ENCODE data around the gene ABLIM2.

The ABLIM2 gene

DNA sequence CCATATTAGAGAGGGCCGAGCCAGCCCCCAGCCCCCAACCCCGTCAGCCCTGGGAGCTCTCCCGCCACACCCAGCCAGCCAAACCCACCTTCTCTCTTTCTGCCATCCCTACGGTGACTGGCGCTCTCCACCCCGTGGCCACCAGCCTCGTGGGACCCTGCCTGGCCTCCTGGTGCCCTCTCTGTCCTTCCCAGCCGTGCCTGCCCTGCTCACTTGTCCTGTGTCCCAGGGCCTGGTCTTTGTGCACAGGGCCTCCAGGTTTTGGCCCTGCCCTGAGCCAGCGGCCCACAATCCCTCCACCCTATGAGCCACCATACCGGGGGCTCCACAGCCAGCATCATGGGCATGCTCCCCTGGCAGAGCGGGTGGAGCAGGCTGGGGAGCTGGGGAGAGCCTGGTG, 77.4 kb downstream of the ABLIM2 start:
- no peak for DNase-seq

DNA sequence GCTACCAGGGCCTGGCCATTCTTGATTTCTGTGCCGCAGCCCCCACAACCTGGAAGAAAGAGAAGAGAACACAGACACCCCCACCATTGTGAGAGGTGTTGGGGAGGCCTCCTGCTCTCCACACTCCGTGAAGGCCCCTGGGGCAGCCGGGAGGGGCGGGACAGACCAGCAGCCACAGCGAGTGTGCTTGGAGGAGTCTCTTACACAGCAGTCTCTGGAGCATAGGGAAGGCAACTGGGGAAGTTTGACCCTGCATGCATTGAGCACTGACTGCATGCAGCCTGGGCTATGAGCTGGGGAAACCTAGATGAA, 77.9 kb downstream of the ABLIM2 start:
- no peak for DNase-seq

DNA sequence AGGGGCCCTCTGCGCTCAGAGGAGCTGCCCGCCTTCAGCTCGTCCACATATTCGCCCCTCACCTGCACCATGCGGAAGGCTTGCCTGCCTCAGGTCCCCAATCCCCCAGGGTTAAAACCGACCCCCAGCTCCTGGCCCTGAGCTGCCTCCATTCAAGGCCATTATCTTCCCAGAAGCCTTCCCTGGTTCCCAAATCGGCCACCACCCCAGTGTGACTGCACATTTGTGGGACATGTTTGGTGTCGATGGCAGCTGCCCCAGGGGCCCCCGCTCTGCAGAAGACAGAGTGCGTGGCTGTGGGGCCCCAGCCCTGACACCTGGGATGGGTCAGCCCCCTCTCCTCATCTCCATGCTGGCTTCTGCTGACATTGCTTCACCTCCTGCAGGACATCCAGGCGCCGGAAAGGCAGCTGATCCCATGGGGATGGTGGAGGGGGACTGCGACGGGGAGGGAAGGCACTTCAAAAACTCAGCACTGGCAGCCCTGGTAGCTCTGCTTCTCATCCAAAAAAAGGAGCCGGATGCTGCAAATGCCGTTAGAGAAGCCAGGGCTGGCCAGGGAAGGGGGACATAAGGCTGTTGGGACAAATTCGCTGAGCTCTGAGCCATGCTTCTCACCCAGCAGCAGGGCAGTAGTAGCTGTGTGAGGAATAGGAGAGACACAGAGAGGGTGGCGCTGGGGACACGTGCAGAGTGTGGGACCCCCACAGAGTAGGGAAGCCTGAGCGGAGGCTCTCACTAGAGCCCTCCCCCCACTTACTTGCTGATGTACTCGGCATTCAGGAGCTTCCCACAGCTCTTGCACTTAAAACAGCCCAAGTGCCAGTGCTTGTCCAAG, 78.5 kb downstream of the ABLIM2 start:
- no peak for DNase-seq

DNA sequence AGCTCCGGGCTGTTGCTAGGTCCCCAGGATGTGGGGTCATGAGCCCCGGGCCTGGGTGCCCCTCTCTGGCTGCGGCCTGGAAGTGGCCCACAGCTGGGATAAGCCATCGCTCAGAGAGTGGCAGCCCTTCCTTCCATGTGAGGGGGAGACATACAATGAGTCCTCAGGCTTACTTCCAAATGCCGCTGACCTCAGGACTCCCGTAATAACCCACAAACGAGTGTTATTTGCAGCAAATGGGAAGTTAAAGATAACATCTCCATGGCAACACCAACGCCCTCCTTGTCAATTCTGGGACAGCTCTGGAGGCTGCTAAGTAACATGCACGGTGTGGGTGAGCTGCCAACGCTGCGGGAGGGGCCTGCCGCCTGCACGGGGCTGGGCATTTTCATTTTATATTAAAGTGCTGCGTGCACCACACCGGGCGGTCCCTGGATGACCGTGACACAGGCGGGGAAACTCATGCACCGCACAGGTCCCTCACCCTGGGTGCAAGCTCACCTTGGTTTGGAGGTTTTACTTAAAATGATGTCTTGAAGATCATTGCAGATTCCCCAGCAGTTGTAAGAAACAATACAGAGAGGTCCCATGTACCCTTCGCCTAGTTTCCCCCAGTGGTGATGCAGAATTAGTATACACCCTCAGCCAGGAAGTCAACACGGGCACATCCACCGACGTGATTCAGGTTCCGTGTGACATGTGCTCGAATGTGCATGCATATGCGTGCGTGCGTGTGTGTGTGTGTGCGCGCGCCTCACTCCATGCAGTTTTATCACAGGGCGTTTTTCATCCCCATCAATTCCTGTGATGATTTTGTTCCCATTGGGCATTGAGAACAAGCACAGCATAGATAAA, 79.4 kb downstream of the ABLIM2 start:
- DNase-seq = no peak

DNA sequence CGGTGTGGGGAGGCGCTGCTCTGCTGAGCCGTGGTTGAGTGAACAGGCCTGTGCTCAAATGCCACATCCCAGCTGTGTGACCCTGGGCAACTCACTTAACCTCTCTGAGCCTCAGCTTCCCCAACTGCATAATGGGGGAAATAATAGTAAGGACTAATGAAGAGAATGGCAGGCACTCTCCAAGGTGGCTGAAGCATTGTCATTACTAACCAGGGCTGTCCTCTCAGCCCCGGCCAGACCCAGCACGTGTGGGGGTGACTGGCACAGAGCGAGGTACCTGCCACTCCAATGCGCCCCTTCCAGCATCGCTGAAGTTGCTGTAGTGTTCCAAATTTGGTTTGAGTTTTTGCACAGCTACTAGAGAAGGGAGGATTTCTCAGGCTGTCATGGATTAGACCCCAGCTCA, 80.0 kb downstream of the ABLIM2 start:
- no peak for DNase-seq

DNA sequence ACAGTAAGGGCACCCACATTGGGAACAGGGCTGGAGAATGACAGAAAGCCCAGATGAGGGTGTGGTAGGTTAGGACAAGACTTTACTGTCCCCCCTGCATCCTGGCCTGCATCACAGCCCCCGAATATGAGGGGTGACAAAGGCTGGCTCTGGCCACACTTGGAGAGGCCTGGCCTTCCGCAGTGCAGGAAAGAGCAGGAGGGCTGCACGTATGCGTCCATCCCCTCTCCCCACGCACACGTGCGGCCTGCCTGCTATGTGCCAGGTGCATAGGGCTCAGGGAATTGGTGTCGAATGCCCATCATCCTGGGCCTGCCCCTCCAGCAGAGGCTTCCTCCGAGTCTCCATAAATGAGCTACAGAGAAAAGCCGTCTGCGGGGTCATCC, 80.5 kb downstream of the ABLIM2 start:
- DNase-seq = no peak

DNA sequence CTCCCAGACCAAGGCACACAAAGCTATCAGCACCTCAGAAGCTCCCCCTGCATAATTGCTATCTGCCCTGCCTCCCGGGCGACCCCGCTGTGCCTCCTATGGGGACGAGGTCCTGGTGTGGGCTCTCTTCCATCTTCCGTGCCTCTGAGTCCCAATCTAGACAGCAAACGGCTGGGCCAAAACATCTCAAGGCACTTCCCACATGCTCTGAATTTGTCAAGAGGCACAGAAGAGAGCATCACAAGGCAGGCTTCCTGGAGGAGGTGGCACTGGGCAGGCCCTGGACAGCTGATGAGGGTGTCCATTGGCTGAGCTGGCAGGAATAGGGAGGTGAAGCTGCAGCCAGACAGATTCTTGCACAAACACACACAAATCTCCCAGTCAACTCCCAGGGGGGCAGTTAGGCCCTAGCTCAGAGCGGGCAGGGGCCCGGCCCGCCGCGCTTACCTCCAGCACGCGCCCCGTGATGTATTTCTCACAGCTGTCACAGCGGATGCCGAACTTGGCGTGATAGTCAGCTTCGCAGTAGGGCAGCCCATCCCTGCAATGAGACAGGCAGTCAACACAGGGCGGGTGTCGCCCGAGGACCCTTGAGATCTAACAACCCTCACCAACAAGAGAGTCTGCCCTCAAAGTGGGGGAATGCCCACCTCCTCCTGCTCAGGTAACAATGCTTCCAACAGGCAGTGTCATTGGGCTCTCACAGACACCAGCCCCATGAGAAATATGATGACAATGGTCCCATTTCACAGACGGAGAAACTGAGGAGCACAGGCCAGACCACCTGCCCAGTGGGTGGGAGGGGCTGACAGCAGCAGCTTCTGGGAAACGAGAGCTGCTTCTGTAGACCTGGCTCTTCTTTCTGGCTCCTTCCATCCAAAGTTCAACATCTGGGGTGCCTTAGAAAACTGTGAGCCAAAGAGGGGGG, 81.2 kb downstream of the ABLIM2 start:
- DNase-seq = no peak

DNA sequence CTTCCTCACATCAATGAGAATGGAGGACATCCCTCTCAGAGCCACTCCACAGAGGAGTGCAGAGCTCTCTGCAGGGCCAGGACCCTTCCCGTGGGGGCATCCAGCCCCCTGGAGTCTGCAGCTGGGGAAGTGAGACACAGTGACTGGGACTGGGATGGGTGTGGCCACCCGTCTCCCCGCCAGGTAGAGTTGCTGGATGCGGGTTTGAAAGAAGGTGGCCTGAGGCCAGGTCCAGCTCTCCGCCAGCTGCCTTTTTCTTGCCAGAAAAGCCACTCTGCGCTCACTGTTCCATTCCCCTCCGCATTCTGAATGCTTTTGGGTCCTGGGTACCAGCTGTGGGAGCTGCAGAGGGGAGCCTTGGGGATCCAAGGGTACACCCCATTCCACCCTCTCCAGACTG, 82.6 kb downstream of the ABLIM2 start:
- DNase-seq = no peak

DNA sequence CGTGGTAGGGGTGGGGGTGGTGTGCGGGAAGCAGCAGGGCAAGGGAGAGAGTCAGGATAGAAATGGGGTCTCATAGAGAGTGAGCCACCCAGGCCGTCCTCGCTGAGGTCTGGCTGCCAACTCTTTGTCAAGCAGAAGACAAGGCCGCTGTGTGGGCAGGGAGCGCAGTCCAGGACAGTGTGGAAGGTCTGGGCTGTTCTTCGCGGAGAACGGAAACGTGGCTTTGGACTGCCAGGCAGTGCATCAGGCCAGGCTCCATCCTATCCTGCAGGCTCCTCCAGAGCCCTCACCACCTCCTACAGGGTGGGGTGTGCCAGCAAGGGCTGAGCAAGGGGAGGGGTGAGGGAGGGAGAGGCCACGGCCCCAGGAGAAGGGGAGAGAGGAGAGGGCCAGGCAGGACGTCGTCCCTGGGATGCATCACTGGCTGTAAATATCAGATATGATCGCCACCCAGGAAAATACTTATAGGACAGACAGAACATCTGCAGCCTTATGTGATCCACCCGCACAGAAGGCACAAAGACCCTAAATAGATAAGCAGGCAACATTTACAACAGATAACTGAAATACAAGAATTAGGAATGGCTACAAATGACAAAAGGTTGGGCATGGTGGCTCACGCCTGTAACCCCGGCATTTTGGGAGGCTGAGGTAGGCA, 85.3 kb downstream of the ABLIM2 start:
- no peak for DNase-seq

DNA sequence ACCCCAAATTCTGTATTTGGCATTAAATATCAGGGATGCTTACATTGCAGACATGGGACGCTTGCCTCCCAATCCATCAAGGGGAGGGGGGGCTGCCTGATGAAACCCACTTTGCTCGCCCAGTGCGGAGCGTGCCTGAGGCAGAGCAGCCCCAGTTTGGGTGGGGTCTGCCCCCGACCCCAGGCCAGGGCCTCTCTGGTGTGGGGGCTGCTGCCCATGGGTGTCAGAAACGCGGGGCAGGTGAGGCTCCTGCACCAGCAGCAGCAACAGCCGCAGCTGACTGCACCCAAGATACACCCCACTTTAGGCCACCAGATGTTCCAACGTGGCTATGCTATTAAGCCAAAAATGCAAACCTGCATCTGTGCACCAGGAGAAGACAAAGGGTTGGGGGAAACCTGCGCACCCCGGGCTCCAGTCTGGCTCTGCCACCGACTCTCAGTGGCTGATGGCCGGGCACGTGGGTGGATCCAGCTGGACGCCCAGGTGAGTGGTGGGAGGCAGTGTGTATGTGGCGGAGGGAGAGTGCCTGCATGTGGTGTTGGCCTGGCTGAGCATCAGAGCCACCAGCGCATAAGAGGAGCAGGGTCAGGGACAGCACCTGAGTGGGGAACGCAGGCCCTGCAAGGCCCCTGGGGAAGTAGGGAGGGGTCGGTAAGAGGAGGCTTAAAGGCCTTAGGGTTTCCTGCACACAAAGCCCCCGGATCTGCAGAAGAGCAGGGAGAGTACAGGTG, 86.2 kb downstream of the ABLIM2 start:
- no peak for DNase-seq

DNA sequence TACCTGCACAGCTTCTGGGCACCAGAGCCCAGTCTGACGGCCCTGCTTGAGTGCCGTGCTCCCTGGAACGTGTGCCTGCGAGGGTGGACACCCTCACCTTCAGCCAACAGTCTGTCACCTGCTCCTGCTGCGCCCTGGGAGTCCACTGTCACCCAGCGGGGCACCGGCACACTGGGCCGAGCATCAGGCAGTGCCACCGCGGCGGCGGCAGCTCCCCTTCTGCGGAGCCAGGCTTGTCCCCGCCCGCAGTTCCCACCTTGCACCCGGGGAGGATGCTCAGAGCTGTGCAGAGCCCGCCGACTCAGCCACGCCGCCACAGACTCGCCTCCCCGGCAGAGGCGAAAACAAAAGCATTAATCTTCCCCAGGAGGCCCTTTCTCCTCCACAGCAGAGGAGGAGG, 86.8 kb downstream of the ABLIM2 start:
- DNase-seq = no peak

DNA sequence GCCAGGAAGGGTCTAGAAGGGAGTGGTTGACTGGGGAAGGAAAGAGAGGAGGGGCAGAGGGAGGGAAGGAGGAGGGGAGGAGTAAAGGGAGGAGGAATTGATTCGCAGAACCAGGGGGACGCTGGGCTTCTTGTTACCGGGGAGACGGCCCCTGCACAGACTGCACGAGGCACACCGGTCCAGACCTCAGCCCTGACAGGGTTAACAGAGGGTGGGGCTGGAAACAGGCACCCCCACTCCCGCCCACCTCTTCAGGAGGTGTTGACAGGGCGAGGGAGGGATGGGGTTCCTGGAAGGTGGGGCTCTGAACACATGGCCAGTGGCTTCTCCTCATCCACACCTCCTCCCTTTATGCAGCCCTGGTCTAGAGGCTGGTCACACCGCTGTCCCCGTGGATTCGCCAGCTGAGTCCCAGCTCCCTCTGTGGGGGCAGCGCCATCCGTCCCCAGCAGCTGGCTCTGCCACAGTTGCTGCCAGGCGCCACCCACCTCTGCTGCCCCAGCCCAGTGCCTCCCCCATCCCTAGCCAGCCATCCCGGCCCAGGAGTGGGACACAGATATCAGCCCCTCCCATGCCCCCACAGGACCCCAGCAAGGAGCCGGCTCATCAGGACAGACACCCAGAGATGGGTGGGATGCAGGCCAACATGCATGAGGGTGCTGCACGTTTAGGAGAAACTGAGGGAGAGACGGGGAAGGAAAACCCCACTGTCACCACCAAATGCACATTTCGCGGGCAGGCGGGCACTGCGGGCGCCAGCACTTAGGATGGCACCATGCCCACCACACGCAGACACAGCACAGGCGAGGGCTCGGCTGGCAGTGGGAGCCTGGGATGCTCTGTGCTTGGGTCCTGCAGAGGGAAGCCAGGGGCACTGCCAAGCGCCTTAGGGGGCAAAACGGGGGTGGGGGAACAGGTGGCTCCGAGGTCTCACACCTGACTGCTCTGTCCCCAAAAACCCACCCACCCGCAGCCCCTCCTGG, 87.6 kb downstream of the ABLIM2 start:
- DNase-seq = no peak

DNA sequence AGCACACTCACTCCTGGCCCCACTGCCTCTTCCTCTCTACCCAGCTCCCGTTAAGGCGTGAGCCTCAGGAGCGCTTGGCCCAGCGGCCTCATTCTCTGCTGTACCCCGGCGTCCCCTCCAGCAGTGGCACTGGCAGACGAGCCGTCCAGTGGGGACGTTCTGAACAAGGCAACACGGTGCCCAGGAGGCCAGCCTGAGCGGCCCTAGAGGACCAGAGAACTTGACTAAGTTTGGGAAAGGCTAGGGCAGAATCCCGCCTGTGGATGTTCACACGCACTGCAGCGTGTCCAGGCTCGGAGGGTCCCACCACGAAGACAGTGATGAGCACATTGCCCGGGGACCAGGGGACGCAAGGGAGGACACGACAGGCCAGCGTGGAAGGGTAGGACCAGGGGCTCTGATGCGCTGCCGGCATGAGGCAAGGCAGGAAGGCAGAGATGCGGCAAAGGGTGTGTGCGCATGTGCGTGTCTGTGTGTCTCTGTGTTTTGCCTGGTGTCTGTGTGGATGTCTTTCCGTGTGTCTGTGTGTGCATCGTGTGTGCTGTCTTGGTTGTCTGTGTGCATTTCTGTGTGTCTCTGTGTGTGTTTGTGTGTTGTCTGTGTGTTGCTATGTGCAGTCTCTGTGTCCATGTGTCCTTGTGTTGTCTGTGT, 89.4 kb downstream of the ABLIM2 start:
- no peak for DNase-seq

DNA sequence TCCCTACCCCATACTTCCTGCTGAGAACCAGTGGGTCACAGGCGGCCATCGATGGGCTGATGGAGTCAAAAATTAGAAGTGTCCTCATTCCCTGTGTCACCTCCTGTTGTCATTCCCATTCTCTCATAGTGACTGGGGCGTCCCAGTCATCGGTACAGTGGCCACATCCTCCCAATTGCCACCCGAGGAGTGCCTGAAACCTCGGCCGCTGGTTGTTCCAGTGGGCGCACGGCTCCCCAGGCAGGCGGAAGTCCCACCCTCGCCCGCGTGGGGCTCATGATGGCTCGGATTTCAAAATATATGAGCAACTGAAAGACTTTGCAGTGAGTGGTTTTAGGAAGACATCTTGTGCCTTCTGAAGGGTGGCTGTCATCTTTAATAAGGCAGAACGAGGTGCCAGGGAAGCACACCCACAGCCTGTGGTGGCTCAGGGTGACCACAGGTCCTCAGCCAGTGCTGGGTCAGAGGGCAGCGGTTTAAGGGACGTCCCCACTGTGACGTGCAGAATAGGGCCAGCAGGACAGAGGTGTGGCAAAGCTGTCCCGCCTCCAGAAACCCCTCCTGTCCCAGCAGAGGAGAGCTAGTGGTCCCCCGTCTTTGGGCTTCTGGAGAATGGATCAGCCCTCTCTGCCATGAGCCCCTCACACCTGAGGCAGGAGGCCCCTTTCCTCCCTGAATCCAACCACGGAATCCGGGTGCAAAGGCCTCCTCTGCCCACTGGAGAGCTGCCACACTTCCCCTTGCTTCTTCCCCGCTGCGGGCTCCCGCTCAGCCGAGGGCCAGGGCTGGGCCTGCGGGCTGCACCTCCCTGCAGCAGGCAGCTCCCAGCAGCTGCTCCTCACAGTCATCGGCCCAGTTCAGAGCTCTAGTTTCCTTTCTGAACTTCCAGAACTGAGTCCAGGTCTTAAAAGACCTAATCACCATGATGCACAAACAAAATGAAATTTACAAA, 90.4 kb downstream of the ABLIM2 start:
- no peak for DNase-seq

DNA sequence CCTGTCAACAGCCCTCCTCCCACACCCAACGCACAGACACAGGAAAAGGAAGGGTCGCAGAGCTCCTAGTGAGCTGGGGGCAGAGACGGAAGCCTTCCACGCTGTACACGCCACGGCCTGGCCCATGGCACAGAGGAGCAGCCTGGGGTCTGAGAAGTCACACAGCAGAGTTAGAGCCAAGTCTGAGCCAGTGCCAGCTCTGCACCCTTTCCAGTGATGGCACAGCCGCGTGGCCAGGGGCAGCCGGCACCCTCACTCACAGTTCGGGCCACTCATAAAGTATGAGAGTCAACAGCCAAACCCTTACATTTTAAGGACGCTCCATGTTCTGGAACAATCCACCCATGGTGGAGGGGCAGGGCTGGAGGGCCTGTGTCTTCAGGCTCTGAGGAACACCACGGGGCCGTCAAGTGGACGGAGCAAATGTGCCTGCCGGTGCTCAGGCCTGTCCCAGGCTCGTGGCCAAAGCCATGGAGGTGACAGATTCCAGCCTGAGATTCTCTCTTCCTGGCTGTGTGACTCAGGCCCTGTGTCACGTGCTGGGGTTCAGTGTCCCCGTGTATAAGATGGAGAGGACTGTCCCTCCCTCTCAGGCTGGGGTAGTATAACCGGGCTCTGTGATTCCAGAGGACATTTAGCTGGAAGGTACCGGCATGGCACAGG, 91.2 kb downstream of the ABLIM2 start:
- no peak for DNase-seq

DNA sequence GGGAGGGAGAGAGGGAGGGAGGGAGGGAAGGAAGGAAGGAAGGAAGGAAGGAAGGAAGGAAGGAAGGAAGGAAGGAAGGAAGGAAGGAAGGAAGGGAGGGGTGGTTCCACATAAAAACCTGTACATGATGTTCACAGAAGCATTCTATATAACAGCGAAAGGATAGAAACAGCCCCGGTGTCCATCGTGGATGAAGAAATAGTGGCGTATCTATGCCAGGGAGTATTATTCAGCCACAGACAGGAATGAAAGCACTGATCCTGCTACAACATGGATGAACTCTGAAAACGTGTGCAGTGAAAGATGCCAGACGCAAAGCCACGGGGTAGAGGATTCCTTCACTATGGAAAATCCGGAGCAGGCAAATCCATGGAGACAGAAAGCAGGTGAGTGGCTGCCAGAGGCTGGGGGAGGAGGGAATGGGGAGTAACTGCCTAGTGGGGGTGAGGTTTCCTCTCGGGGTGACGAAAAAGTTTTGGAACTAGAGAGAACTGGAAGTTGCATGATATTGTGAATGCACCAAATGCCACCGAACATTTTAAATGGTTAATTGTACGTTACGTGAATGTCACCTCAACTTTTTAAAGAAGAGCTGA, 92.2 kb downstream of the ABLIM2 start:
- DNase-seq = no peak

DNA sequence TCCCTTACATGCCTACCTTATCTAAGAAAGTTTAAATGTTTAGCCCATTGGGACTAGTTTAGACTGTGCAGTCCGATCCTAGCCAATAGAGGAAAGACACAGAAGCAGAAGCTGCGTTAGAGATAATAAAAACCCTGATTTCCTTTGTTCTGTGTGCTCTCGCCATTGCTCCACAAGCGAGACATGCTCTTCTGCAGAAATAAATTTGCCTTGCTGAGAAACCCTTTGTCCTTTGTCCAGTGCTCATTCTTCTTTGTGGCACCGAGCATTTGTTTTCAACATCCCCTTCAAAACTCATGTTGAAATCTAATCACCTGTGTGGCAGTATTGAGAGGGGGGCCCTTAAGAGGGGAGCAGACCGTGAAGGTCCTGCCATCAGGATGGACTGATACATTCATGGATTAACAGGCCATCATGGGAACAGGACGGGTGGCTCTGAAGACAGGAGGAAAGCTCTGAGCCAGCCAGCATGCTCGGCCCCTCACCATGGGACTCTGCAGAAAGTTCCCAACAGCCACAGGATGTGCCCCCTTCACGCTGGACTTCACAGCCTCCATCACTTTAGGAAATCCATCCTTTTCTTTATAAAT, 94.5 kb downstream of the ABLIM2 start:
- DNase-seq = no peak

DNA sequence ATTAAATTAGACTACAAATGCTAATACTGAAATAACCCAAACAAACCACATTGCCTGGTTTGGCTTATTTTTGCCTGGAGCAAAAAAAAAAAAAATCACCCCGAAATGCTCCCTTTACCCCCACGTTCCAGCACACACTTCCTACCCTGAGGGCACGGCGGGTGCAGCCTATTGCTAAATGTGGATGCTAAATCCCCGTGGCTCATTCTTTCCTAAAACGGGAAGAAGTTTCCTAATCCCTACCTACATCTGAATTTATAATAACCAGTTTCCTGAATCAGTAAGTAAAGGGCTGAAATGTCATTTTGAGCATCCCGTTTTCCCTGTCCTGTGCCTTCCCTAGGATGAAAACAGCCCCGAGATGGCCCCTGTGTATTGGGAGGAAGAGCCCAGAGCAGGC, 97.0 kb downstream of the ABLIM2 start:
- DNase-seq = no peak

All from NK-92 treated with Interleukin-12 subunit alpha and Interleukin-12 subunit beta, amount 100 ng/mL, for 24 hours (cell line).